ENCODE results near the gene SHROOM1.

Gene SHROOM1

DNA sequence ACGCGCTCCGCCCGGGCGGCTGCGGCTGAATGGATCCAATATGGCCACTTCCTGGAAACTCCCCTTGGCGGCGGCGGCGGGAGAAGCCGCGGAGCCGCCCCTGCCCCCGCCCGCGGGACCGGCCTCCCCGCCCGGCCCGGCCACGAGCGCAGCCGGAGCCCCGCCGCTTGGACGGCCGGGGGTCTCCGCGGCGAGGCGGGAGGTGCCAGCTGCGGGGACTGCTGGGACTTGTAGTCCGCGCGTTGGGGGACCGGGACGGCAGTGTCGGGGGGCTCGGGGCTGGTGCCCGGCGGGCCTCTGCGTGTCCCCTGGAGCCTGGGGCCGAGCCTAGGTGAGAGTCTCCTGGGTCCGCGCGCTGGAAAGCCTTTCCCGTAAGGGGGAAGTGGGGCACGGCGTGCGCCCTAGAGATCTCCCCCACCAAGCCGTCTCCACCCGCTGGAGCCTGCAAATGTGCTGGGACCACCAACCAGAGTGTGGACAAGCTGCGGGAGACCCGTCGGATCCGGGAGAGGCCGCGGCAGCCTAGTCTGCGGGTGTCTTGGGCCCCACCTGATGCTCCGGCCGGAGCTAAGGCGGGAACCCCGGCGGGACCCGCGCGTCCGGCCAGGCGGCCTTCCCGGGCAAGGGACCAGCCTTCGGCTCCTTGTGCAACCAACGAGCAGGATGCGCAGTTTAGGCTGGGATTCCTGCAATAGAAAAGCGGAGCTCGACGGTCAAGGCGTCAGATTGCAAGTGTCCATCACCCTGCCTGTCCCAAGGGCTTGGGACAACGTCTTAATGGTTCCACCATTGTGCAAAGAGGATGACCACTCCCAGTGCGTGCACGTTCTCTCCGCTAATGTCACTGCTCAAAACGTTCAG lies 53.0 kb downstream of the SHROOM1 start, which contains the start of gene SEPTIN8:
Gene SEPTIN8, minus strand, starts transcription at position 31 of the 861 bp plus-strand sequence. CDS start 102 bp downstream, outside the sequence.
- no peak for DNase-seq (ENCODE audit: low spot score)

DNA sequence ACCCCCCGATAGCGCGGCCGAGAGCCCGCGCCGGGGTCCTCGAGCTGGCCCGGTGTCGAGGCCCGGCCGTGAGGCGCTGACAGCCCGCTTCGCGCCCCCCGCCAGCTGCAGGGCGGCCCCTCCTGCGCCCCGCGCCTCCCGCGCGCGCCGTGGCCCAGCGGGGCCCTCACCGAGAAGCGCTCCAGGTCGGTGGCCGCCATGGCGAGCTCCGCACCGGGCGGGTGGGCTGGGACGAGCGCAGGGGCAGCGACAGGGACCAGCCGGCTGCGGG lies 53.6 kb downstream of the SHROOM1 start:
- no peak for DNase-seq (ENCODE audit: low spot score)

DNA sequence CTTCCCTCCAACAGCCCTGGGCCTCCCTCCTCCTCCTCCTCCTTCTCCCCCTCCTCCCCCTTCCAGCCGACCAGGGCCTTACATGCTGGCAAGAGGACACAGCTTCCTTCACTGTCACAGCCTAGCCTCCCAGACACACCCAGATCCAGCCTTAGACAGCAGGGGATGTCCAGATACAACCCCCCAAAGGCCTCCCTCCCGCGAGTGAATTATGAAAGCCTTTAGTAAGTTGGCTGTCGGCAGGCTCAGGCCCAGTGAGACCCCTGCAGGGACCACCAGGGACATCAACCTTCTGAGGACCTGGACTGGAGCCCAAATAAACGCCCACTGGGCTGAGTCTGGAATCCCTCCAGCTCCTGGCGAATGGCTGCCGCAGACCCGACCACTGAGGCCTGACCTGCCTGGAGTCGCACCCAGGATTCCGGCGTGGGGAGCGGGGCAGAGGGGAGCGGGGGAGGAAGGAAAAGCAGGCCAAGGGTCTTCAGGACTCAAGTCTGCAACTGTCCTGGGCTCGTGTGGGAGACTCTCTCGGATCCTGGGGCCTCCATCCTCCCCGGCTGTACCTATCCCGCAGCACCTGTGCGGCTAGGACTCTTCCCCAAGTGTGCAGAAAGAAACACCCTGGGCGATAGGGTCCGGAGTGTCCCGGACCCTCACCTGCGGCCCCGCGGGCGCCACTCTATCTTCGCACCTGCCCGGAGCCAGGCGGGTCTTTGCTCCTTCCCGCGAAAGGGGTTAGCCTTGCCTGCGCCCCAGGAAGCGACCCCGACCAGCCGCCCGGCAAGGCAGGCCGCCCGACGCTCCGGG lies 54.1 kb downstream of the SHROOM1 start:
- DNase-seq (ENCODE audit: low spot score) = no peak

DNA sequence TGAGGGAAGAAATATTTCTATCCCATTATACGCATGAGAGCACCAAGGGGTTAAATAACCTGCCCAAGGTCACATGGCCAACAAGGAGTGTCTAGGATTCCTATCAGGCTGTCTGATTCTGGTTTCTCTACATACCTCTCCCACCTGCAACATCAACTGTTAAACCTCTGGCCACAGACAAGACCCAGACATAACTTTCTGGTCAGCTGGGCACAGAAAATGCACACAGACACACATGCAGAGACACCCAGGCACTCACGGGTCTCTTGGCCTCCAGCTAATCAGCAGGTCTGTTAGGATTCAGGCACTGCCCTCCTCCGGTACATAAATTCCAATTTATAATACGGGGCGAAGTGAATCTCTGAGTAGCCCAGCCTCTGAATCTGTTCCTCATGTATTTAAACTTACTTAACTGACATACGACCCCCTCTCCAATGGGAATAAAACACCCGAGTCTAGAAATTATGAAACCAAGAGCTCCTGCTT lies 54.9 kb downstream of the SHROOM1 start:
- DNase-seq (ENCODE audit: low spot score) = no peak

DNA sequence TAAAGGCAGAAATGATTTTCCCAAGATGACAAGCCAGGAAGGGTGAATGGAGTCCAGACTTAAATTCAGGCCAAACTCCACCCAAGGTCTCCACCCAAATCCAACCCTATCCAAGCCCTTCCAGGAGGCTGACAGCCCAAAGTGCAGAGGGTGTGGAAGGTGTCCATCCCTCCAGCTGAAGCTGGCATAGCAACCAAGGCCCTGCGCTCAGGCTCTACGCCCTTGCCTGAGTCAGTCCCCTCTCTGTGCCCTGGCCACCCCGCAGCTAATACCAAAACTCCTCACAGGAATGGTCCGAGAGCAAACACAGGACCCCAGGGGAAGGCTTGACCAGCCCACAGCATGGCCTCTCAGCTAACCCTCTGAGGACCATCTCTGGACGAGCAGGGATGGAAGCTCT lies 55.6 kb downstream of the SHROOM1 start:
- no peak for DNase-seq (ENCODE audit: low spot score)

DNA sequence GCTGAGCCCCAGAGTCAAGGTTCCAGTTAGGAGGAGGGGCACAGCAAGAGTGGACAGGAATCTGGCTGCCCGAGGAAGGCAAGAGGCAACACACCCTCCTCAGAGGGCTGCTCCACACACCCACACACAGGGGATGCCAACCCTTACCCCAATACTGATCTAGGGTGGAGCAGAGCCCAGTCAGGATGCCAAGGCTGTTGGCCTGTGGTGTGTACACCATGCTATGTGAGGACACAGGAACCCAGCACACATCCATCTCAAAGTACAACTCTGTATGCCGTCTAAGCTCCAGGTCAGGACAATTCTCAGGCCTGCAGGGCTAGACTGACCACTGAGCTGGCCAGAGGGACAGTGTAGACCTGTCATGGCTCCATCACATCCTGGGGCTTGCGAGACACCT lies 56.0 kb downstream of the SHROOM1 start:
- DNase-seq (ENCODE audit: low spot score) = no peak

DNA sequence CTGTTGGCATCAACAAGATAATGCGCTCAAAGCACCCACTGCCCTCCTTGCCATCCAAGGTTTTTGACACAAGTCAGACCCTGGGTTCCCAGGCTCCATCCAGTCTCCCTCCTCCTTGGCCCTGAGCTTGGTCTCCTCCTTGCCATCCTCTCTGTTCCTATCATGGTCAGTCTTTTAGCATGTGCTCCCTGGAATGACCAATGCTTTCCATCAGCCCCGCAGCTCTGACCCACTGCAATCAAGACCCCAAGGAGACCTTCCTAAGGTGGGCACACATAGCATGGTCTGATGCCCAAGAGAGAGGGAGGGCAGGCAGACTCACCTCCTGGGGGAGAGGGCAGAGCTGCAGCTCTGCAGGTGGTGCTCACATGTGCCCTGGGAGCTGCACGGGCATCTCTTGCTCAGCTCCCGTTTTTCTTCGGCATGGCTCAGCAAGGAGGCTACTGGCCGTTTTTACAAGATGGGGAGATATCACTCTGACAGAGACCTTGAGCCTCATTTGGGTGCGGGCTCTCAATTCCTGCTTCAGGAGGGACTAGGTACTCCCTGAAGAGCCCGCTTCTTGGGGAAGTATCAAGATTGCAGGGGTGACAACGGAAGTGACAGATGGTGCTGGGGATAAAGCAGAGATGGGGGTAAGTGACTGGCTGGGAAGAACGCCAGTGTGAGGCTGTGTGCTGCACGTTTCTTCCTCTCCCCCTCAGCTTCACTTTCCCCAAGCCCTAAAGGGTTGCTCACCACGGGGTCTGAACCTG lies 56.7 kb downstream of the SHROOM1 start:
- DNase-seq (ENCODE audit: low spot score) = no peak

DNA sequence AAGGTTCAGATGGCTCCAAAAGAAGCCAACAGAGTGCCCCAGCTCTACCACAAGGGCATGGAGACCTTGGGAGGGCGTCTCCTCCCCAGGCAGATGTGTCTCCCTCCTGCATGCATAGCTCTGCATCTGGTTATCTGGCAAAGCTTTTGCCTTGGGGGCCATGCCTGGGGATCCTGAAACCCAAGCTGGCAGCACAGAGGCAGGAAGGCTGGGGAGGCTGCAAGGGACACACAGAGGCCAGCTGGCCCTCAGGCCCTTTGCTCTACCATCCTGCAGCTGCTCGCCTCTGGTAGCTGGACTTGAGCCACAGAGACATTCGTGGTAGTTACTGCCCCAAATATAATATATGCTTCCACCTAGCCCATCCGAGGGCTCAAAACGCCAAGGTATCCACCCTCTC lies 57.3 kb downstream of the SHROOM1 start:
- no peak for DNase-seq (ENCODE audit: low spot score)

DNA sequence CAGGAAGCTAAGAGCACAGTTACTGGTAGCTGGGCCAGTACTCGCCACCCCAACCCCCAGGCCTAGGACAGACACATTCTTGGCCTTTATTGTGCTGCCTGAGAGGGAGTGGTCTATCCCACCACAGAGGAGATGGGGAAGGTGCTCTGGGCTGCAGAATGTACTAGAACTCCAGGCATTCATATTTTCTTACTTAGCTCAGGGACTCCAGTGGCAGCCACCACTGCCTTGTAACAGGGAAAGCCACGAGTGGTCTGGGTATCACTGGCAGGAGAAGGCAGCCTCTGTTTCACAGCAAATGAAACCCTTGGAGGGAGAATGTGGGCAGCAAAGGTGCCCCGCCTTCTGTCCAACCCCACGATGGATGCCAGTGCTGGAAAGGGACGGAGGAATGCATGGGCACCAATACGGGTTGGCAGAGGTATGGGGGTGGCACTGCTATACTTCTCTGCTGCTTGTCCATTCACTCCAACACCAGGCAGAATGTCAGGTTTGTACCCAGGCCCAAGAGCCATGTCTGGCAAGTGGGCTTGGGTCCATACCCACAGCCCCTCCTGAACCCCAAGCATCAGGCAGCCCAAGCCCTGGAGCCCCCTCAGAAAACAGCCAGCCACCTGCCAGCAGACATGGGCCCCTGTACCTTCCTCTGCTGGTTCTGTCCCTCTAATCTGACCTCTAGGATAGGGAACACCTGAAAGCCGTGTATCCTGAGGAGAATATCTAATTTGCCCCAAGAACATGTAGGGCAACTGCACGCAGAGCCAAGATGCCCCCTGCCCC lies 58.0 kb downstream of the SHROOM1 start:
- DNase-seq (ENCODE audit: low spot score) = no peak
